GM12875 (cell line): ENCODE measurements around the gene RRP1B.

Experiments used
- H3K4me3 ChIP-seq: one replicate; pipeline ENCODE4 v1.5.1; 2011; ENCODE audit warnings: low read depth, low read length, control low read depth
- CTCF ChIP-seq: IDR thresholded peaks from 2 replicates; pipeline ENCODE4 v1.5.1; 2011; ENCODE audit warnings: low read depth, mild to moderate bottlenecking, control low read depth, inconsistent platforms, low read length, moderate library complexity, borderline replicate concordance; ENCODE audit not compliant: insufficient read depth

Gene RRP1B

GRCh38 chr21:43731891-43732711 lies 72.7 kb downstream of the RRP1B start:
- no peak overlapping the region for H3K4me3 ChIP-seq
- no peak for TF ChIP-seq CTCF

GRCh38 chr21:43733060-43733459 lies 73.7 kb downstream of the RRP1B start:
- TF ChIP-seq CTCF, result no peak
- no peak overlapping the region for H3K4me3 ChIP-seq

- no peak overlapping the region for H3K4me3 ChIP-seq
- no peak for TF ChIP-seq CTCF
These were observed 74.2 kb downstream of the RRP1B start for GRCh38 chr21:43733529-43734071.

- no peak overlapping the region for H3K4me3 ChIP-seq
- TF ChIP-seq CTCF, result no peak
These were observed 75.0 kb downstream of the RRP1B start for GRCh38 chr21:43734131-43734927.

- H3K4me3 ChIP-seq, result no peak overlapping the region
- no peak for TF ChIP-seq CTCF
These were observed 75.5 kb downstream of the RRP1B start for GRCh38 chr21:43734928-43735229.

- no peak for TF ChIP-seq CTCF
- H3K4me3 ChIP-seq, result no peak overlapping the region
These were observed 76.1 kb downstream of the RRP1B start for GRCh38 chr21:43735236-43736091.
